Activated naive CD4-positive, alpha-beta T cell treated with anti-CD3 and anti-CD28 coated beads, Interleukin-2, amount 50 U/mL, for 16 hours (primary cell): Measurements from ENCODE around the gene CRB2.

Experiments used
- DNase-seq: peaks from one replicate; pipeline ENCODE4 v3.0.0-alpha.2; 2020

CRB2 gene

DNA sequence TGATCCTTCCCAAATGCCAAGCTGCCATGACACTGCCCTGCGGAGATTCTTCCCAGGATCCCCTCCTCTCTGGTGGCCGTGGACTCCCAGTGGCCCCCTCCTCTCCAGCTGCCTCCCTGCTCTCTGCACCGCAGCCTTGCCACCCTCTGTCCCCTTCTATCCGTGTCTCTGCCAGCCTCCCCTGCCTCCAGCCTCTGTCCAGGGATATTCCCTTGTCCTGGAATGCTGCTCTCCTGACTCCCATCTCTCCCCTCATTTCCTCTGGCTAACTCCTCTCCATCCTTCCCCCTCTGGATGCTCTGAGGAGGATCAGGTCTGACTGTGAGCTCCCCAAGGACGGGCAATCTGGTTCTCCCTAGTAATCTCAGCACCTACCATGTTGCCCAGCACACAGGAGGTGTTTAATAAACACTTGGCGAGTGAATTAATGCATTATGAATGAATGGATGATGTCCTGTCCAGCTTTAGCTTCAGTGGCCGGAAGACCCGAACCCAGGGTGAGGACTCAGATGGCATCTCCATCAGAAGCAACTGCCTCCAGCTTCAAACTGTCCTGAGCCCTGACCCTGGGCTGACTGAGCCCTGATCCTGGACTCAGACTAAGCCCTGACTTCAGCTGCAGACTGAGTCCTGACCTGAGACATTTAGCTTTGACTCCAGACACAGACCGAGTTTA is 7.5 kb upstream of the CRB2 start:
- no peak for DNase-seq

GRCh38 chr9:123349033-123349432 is 7.0 kb upstream of the CRB2 start:
- DNase-seq: no peak

DNA sequence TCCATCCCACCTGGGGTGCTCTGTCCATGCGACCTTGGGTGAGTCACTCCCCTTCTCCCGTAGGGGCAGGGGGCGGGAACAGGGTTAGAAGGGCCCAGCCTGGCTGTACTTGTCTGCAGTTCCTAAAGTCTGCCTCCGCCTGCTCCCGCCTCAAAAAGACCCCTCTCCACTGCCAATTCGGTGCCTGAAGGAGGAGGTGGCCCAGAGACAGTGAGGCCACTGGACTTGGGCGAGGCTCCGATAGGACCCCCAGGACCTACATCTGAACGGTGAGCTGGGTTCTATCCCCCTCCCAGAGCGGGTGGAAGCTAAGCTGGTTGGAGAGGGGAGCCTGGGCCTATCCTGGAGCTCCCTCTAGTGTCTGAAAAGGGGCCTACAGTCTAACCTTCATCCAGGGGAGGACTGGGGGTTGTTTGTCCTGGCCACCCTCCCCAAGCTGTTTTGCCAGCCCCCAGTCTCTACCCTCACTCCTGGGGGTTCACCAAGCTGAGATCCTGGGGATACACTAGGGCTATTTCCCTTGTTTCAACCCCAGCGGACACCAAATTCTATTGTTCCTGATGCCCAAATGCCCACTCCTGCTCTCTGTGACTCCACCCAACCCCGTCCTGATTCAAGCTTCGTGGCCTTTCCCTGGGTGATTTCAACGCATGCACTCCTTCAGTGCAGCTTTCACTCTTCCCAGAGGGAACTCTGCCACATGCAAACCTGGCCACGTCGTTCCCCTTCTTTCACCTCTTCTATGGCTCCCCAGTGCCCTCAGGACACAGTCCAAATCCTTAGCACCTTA is 6.1 kb upstream of the CRB2 start:
- DNase-seq: peak; percentile 64

GRCh38 chr9:123350590-123351310 is 5.2 kb upstream of the CRB2 start:
- DNase-seq: no peak

GRCh38 chr9:123353041-123353440 is 3.0 kb upstream of the CRB2 start:
- no peak for DNase-seq

DNA sequence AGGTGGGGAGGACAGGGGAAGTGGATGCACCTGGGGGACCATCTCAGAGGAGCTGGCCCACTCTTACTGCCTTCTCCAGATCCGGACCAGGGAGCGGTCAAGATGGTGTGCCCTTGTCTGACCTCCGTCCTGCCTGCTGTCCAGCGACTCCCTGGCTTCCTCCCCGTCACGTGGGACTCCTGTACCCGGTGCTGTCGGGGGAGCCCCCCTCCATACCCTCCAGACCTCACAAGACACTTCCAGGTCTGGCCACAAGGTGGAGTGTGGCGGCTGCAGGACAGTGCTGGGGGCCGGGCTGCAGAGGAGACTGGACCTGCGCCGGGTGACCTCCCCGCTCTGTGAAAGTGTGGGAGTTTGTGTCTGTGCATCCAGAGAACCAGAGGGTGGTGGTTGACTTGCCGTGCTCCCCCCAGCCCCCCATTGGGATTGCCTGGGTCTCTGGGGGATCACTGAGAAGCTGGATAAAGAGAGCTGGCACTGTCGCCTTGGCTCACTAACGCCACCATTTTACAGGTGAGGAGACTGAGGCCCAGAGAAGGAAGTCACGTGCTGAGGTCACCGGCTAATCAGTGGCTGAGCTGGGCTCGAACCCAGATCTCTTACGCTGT is 1.9 kb upstream of the CRB2 start:
- DNase-seq: peak; percentile 65

DNA sequence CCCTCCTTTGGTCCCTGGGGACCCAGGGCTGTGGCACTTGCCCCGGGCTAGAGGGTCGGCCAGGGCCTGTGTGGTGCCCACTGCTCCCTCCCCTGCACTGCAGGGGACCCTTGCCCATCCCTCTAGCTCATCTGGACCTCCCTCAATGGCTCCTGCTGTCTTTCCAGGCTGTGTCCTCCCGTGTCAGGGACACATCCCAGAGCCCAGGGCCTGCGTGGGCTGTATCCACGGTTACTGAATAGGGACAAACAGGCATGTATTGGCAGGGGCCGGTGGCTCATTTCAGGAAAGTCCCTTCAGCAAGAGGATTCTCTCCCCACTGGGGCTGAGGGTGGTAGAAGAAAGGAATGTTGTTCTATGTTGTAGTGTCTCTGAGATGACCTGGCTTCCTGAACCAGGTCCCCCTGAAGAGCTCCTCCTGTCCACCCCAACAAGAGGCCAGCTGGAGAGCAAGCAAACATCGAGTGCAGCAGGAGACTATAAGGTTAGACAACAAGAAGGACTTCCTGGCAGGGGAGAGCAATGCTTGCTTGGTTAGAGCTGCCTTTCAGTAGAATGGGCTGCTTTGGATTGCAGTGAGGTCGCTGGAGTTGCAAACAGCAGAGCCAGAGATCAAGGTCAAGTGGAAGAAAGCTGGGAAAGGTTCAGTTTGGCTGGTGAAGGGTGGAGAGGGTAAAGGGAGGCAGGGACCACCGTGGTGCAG is 1.0 kb upstream of the CRB2 start:
- DNase-seq: no peak

DNA sequence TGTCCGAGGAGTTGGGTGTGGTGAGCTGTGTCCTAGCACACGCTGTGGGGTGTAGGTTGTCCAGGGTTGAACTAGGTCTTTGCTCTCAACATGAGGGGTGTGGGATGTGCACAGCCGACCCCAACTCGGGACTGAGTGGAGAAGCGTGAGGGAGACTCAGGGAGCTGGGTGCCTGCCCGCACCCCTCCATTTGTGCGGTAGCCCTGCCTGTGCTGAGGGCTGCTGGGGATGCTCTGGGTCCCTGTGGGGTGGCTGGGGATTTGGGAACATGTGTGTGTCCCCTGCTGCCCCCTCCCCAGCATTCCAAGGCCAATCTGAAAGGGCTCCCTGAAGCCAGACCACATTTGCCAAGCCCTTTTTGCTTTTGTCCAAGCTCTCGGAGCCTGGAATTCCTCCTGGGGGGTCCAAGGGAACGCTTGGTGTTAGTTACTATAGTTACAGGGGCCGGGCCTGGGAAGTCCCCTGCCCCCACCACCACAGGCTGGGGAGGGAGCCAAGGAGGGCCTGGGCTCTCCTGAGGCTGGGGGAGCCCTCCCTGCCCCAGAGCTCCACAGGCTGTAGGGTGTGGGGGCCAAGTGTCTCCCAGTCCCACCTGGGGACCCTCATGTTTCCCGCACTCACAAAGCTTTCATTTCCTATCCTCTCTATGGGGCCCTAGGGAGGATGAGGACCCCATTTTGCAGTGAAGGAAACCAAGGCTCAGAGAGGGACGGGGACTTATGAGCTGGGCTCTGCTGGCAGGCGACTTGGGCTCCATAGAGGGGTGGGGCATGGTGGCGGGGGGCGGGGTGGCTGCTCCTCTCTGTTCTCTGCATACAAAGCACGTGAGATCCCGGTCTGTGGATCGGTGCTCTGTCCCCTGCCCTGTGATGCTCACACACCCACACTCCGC is 1.1 kb downstream of the CRB2 start:
- no peak for DNase-seq

- DNase-seq: no peak
These were observed 1.7 kb downstream of the CRB2 start for GRCh38 chr9:123357743-123358059.

DNA sequence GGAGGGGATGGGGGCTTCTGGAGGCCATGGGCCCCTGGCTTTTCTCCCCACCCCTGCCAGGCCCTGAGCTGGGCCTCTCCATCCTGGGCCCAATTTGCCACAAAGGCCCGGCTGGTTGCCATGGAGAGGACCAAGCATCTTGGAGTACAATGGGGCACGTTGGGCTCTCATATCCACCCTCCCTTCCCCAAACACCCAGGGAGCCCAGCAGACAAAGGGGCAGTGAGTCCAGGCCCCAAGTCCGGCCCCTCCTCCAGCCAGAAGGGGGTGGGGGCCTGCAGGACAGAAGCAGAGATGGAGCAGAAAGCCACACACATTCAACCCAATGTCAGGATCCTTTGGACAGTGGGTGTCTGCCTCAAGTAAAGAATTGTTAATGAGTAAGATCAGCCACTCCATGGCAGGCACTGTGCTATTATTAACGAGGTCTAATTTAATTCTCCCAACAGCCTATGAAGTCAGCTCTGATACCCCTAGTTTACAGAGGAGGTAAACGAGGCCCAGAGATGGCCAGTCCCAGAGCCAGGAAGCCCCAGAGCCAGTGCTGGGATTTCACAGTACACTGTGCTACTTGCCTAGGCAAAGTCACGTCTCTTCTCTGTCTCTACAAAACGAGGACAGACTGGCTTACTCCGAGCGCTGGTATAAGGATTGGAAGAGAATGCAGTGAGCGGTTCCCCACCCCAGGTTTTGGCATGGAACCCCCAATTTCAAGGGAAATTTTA is 2.3 kb downstream of the CRB2 start:
- DNase-seq: no peak

DNA sequence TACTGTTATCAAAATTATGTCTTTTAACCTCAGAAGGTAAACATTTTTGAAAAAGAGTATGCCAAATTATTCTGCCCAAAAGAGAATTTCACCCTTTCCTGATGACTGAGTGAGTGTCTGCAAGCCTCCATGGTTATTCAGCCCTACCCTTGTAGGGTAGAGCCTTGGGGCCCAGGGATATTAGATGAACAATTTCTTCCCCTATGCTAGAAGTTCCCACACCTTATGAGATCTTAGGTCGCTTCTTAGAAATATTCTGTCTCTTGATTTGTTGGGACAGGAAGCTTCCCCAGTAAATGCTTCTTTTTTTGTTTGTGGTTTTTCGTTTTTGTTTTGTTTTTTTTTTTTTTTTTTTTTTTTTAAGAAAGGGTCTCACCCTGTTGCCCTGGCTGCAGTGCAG is 3.1 kb downstream of the CRB2 start:
- DNase-seq: no peak

GRCh38 chr9:123359546-123359945 is 3.5 kb downstream of the CRB2 start:
- no peak for DNase-seq

DNA sequence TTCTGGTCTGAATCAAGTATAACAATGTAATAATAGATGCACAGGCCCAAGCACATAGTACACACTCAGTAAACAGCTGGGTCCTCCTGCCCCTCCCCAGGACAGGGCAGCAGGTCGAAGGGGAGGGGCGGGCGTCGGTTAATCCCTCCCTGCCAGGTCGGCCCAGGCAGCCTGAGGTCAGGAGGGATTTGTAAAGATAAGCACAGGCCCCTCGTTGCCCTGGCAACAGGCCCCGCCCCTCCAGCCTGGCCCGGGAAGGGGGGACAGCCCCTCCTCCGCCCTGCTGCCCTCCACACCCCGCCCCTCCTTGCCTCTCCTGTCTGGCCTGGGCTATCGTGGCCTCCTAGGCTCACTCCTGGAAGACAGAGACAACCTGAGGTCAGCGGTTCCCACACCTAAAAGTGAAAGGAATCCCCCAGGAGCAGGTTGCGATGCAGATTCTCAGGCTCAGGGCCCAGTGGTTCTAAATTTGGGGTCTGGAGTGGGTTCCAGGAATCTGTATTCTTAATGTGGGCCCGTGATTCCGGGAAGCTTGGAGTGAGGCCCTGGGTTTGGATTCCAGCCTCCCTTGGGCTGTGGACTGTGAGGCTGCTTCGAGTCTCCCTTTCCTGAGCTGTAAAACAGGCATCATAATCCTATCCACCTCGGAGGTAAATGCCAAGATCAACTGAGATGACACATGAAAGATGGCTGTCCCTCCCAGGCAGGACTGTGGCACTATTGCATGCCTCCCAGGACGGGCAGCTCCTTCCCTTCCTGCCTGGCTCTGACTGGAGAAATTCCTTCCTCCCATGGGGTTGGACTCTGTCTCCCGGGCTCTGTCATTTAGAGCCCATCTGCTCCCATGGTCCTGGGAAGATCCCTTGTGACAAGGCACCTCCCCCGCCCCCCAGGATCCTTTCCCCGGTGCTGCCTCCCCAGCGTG is 4.4 kb downstream of the CRB2 start:
- peak; percentile 51 for DNase-seq

DNA sequence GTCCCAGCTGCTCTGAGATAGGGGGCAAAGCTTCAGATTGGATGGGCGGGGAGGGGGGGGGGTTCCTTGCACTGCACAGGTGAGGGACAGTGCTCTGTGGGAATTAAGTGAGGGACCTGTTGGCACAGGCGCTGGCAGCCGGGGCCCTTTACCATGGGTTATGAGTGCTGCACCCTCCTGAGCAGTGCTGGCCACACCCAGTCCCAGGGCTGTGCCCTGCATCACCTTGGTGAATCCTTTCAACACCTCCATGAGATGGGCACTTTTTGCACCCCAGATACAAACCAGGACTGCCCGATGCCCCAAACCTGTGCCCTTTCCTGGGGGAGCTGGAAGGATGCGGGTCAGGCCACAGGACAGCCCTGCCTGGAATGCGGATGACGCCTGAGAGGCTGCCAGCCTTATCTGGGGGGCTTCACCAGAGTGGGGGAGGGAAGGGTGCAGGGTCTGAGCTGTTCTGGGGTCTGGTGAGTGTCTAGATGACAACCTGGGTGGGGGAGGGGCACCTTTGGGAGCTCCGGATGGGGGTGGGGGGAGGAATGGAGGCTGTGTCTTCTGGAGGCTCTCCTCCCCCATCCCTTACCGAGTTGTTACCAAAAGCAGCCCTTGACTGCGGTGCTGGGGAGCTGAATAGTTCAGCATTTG is 5.2 kb downstream of the CRB2 start:
- DNase-seq: no peak

GRCh38 chr9:123361731-123362510 is 5.9 kb downstream of the CRB2 start:
- no peak for DNase-seq

GRCh38 chr9:123362856-123363255 is 6.9 kb downstream of the CRB2 start:
- DNase-seq: no peak

- DNase-seq: no peak
These were observed 8.3 kb downstream of the CRB2 start for GRCh38 chr9:123364241-123364824.

GRCh38 chr9:123365287-123365880 is 9.4 kb downstream of the CRB2 start:
- no peak for DNase-seq
